ENCODE results near the gene CCBE1.

CCBE1 gene

GRCh38 chr18:59459369-59460071, 237.7 kb downstream of the CCBE1 start:
- H3K4me3 ChIP-seq (ENCODE audit: low read depth, low read length): no peak overlapping the region
- DNase-seq (ENCODE audit: low read depth): peak; percentile 15
- peak; percentile 46 for TF ChIP-seq CTCF (IDR thresholded peaks at IDR 0.05; ENCODE audit: insufficient read depth, low read depth, low read length, missing control alignments)

- H3K4me3 ChIP-seq (ENCODE audit: low read depth, low read length): no peak overlapping the region
- no peak for DNase-seq (ENCODE audit: low read depth)
- no peak for TF ChIP-seq CTCF (IDR thresholded peaks at IDR 0.05; ENCODE audit: insufficient read depth, low read depth, low read length, missing control alignments)
These were observed 238.6 kb downstream of the CCBE1 start for GRCh38 chr18:59458575-59458974.

- H3K4me3 ChIP-seq (ENCODE audit: low read depth, low read length): no peak overlapping the region
- no peak for DNase-seq (ENCODE audit: low read depth)
- no peak for TF ChIP-seq CTCF (IDR thresholded peaks at IDR 0.05; ENCODE audit: insufficient read depth, low read depth, low read length, missing control alignments)
These were observed 240.6 kb downstream of the CCBE1 start for GRCh38 chr18:59456657-59457056.

GRCh38 chr18:59455728-59456276, 241.4 kb downstream of the CCBE1 start:
- no peak for DNase-seq (ENCODE audit: low read depth)
- no peak overlapping the region for H3K4me3 ChIP-seq (ENCODE audit: low read depth, low read length)
- no peak for TF ChIP-seq CTCF (IDR thresholded peaks at IDR 0.05; ENCODE audit: insufficient read depth, low read depth, low read length, missing control alignments)

- no peak for TF ChIP-seq CTCF (IDR thresholded peaks at IDR 0.05; ENCODE audit: insufficient read depth, low read depth, low read length, missing control alignments)
- H3K4me3 ChIP-seq (ENCODE audit: low read depth, low read length): no peak overlapping the region
- DNase-seq (ENCODE audit: low read depth): no peak
These were observed 242.1 kb downstream of the CCBE1 start for GRCh38 chr18:59454909-59455727.

GRCh38 chr18:59453468-59453961, 243.7 kb downstream of the CCBE1 start:
- no peak for TF ChIP-seq CTCF (IDR thresholded peaks at IDR 0.05; ENCODE audit: insufficient read depth, low read depth, low read length, missing control alignments)
- H3K4me3 ChIP-seq (ENCODE audit: low read depth, low read length): no peak overlapping the region
- DNase-seq (ENCODE audit: low read depth): no peak

Data from GM12865 (cell line).